Measurements from ENCODE around the gene CIAO3.
"Not testable (repeated sequence)": the region's sequence is repeated elsewhere in the genome, so short reads cannot be mapped to it uniquely, and the experiment has no call there.

CIAO3 gene

DNA sequence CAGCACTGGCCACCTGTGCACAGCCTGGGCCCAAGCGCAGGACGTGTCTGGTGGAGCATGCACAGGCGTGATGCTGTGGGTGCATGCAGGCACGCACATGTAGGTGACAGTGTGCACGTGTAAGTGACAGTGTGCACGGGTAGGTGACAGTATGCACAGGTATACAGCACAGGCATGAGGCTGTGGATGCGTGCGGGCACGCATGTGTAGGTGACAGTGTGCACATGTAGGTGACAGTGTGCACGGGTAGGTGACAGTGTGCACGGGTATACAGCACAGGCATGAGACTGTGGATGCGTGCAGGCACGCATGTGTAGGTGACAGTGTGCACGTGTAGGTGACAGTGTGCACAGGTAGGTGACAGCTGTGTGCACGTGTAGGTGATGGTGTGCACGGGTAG is 39.5 kb upstream of the CIAO3 start:
- TF ChIP-seq, protein P1, sequence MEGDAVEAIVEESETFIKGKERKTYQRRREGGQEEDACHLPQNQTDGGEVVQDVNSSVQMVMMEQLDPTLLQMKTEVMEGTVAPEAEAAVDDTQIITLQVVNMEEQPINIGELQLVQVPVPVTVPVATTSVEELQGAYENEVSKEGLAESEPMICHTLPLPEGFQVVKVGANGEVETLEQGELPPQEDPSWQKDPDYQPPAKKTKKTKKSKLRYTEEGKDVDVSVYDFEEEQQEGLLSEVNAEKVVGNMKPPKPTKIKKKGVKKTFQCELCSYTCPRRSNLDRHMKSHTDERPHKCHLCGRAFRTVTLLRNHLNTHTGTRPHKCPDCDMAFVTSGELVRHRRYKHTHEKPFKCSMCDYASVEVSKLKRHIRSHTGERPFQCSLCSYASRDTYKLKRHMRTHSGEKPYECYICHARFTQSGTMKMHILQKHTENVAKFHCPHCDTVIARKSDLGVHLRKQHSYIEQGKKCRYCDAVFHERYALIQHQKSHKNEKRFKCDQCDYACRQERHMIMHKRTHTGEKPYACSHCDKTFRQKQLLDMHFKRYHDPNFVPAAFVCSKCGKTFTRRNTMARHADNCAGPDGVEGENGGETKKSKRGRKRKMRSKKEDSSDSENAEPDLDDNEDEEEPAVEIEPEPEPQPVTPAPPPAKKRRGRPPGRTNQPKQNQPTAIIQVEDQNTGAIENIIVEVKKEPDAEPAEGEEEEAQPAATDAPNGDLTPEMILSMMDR (IDR thresholded peaks at IDR 0.05; ENCODE audit: low read depth, low read length): no peak
- no peak for DNase-seq (ENCODE audit: low read depth in 2 of 2)
- H3K4me3 ChIP-seq (replicated peaks in 1 of 2; ENCODE audit: low read depth in 2 of 2, low read length in 2 of 2): no peak overlapping the region

DNA sequence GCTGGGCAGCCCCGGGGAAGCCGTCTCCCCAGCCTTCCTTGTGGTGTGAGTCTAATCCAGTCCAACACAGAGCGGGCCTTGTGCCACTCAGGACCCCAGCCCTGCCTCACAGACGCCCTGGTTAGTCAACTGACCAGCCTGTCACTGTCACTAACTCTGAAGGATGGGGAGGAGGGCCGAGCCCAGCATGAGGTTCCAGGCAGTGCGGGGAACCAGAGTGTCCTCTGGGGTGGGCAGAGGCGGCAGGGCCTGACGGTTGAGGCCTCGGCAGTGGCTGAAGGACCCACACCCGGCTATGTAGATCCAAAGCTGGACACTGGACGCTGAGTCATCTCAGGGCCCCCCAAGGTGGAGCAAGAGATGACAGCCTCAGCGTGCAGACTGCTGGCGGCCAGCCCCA is 38.8 kb upstream of the CIAO3 start:
- TF ChIP-seq, protein P1 (IDR thresholded peaks at IDR 0.05; ENCODE audit: low read depth, low read length): no peak
- H3K4me3 ChIP-seq (replicated peaks in 1 of 2; ENCODE audit: low read depth in 2 of 2, low read length in 2 of 2): no peak overlapping the region
- no peak for DNase-seq (ENCODE audit: low read depth in 2 of 2)

DNA sequence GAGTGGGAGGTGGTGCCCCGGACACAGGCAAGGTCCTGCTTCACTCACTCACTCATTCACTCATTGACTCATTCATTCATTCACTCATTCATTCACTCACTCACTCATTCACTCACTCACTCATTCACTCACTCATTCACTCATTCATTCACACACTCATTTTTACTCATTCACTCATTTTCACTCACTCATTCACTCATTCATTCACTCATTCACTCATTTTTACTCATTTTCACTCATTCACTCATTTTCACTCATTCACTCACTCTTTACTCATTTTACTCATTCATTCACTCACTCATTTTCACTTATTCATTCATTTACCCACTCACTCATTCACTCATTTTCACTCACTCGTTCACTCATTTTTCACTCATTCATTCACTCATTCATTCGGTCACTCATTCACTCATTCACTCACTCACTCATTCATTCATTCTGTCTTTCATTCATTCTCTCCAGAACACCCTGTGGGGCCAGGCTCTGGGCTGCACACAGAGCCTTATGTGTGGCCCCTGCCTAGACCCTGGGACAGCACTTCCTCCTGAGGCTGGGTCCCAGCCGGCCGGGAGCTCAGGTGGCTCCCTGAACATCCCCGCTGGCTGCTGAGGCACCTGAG is 38.2 kb upstream of the CIAO3 start:
- no peak overlapping the region for H3K4me3 ChIP-seq (replicated peaks in 1 of 2; ENCODE audit: low read depth in 2 of 2, low read length in 2 of 2)
- TF ChIP-seq, protein P1 (IDR thresholded peaks at IDR 0.05; ENCODE audit: low read depth, low read length): no peak
- no peak for DNase-seq (ENCODE audit: low read depth in 2 of 2)

DNA sequence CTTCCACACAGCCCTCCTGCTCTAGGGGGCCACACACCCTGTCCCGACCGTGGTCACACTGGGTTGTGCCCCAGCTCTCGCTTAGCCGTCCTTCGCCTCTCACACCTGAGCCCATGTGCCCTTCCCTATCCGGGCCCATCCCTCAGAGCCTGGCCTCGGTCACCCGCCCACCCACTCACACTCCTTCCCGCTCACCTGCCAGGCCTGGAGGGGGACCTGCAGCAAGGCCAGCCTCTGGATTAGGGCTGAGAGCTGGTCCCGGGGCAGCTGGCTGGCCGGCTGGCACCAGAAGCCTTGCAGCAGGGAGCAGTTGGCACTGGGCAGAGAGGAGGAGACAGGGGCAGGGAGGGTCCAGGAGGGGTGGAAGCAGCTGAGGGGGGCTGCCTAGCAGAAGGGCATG is 37.6 kb upstream of the CIAO3 start:
- no peak for DNase-seq (ENCODE audit: low read depth in 2 of 2)
- H3K4me3 ChIP-seq (replicated peaks in 1 of 2; ENCODE audit: low read depth in 2 of 2, low read length in 2 of 2): no peak overlapping the region
- TF ChIP-seq, protein P1 (IDR thresholded peaks at IDR 0.05; ENCODE audit: low read depth, low read length): no peak

DNA sequence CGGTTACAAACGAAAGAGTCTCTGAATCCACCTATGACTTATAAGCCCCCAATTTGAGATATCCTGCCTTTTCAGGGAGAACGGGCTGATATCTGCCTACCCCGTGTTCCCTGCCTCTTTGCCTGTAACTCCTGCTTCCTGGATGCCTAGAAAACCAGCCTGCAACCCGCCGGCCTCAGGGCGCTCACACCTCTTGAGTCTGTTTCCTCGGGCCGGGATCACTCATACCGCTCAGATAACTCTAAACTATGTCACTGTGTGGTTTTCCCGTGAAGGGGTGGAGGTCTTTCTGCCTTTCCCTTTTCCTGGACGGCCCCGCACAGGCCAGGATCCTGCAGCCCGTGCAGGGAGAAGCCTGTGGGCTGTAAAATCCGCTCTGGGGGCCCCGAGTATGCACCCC is 37.0 kb upstream of the CIAO3 start:
- TF ChIP-seq, protein P1 (IDR thresholded peaks at IDR 0.05; ENCODE audit: low read depth, low read length): no peak
- no peak overlapping the region for H3K4me3 ChIP-seq (replicated peaks in 1 of 2; ENCODE audit: low read depth in 2 of 2, low read length in 2 of 2)
- peak in 1 of 2 donors; percentile 3 for DNase-seq (ENCODE audit: low read depth in 2 of 2)

DNA sequence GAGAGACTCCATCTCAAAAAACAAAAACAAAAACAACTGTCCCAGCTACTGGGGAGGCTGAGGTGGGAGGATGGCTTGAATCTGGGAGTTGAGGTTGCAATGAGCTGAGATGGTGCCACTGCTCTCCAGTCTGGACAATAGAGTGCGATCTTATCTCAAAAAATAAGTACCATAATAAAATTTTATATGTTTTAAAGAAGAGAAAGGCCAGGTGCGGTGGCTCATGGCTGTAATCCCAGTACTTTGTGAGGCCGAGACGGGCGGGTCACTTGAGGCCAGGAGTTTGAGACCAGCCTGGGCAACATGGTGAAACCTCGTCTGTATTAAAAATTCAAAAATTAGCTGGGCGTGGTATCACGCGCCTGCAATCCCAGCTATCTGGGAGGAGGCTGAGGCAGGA is 36.0 kb upstream of the CIAO3 start:
- TF ChIP-seq, protein P1 (IDR thresholded peaks at IDR 0.05; ENCODE audit: low read depth, low read length): no peak
- DNase-seq (ENCODE audit: low read depth in 2 of 2): no peak
- no peak overlapping the region for H3K4me3 ChIP-seq (replicated peaks in 1 of 2; ENCODE audit: low read depth in 2 of 2, low read length in 2 of 2)

DNA sequence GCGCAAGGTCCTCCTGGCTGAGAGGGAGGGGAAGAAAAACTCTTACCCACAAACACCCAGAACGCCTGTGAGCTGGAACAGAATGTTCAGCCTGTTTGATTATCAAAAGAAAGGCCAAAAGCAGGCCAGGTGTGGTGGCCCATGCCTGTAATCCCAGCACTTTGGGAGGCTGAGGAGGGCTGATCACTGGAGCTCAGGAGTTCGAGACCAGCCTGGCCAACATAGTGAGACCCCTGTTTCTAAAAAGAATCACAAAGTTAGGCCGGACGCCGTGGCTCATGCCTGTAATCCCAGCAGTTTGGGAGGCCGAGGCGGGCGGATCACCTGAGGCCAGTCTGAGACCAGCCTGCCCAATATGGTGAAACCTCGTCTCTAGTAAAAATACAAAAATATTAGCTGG is 35.5 kb upstream of the CIAO3 start:
- not testable (repeated sequence) for DNase-seq (ENCODE audit: low read depth in 2 of 2); H3K4me3 ChIP-seq (replicated peaks in 1 of 2; ENCODE audit: low read depth in 2 of 2, low read length in 2 of 2)
